Endothelial cell of umbilical vein (primary cell): ENCODE results near the gene BLNK.

ENCODE experiments used
- CTCF ChIP-seq, 2 donors: IDR thresholded peaks; 1 replicate in 1 of 2; 2 replicates in 1 of 2; pipeline ENCODE4 v1.5.1; 2011; ENCODE audit warnings: low read length in 2 of 2, mild to moderate bottlenecking in 2 of 2, moderate library complexity in 2 of 2, control low read depth in 1 of 2, inconsistent platforms in 1 of 2, low read depth in 1 of 2; ENCODE audit not compliant: insufficient read depth in 1 of 2; ENCODE audit errors: extremely low read depth in 1 of 2
- EZH2 ChIP-seq: IDR thresholded peaks from 2 replicates; pipeline ENCODE4 v1.6.1; 2012; ENCODE audit warnings: borderline replicate concordance, low read depth, mild to moderate bottlenecking, moderate library complexity, low read length, inconsistent platforms; ENCODE audit not compliant: severe bottlenecking
- JUN ChIP-seq: IDR thresholded peaks from 2 replicates; pipeline ENCODE4 v1.6.1; 2011; ENCODE audit warnings: borderline replicate concordance, low read depth; ENCODE audit not compliant: insufficient read length, insufficient read depth
- MAX ChIP-seq: IDR thresholded peaks from 2 replicates; pipeline ENCODE4 v1.6.1; 2011; ENCODE audit not compliant: insufficient read depth, insufficient read length
- MYC ChIP-seq: IDR thresholded peaks from one replicate; pipeline ENCODE4 v1.6.1; 2011; ENCODE audit warnings: mild to moderate bottlenecking, low read depth, low read length
- POLR2A ChIP-seq: IDR thresholded peaks from 2 replicates; pipeline ENCODE4 v1.6.1; 2012; ENCODE audit warnings: low read depth, mild to moderate bottlenecking, control low read depth, low read length
- POLR2AphosphoS5 ChIP-seq: IDR thresholded peaks from 2 replicates; pipeline ENCODE4 v1.6.1; 2012; ENCODE audit warnings: low read depth, mild to moderate bottlenecking, control low read depth, low read length, moderate library complexity; ENCODE audit not compliant: insufficient read depth

- no peak for TF ChIP-seq POLR2AphosphoS5
- TF ChIP-seq CTCF (IDR thresholded peaks at IDR 0.05; ENCODE audit: extremely low read depth in 1 of 2, insufficient read depth in 1 of 2, low read depth in 1 of 2, low read length in 2 of 2), result no peak
- no peak for TF ChIP-seq POLR2A
- no peak for TF ChIP-seq EZH2
- TF ChIP-seq JUN, result no peak
- TF ChIP-seq MAX, result no peak
- TF ChIP-seq MYC, result no peak
Observed at GRCh38 chr10:96280859-96281258, 9.5 kb upstream of the BLNK start.
